H1 (cell line): Measurements from ENCODE around the gene NUAK1. TPM values are rescaled to one million over a fixed set of nuclear protein-coding genes. Genes with fewer than 3 reads are reported as not detected.

Source experiments
- CTCF ChIA-PET: fragments of 300-600 bp; sonication (Branson Sonifier 250); formaldehyde crosslinking; loops from one replicate; lab custom pipeline; 2021; ENCODE audit not compliant: partially characterized antibody; lab: Charles Lee
- POLR2A ChIA-PET: fragments of 300-600 bp; sonication (Branson Sonifier 250); formaldehyde crosslinking; loops from one replicate; lab custom pipeline; 2021; ENCODE audit warnings: inconsistent platforms; ENCODE audit not compliant: partially characterized antibody; lab: Charles Lee
- DNase-seq, 2 experiments: peaks; one replicate each; pipeline versions ENCODE4 v3.0.0 to v3.0.0-alpha.2; 2010 to 2022; ENCODE audit warnings: low spot score in 2 of 2, low read depth in 1 of 2, mixed read lengths in 1 of 2
- FAIRE-seq: peaks from 2 replicates; lab custom pipeline; 2011; peaks lifted over from hg19 to GRCh38; lab: Jason Lieb, UNC
- H2AFZ ChIP-seq: 2 replicates; pipeline ENCODE4 v1.8.1; 2012; ENCODE audit warnings: low read length, inconsistent platforms
- H2AK5ac ChIP-seq: 2 replicates; pipeline ENCODE4 v1.6.1; 2013; ENCODE audit warnings: low read depth, low read length
- H2BK120ac ChIP-seq: replicated peaks from 2 replicates; pipeline ENCODE3; 2013; ENCODE audit warnings: low read depth, low read length, inconsistent platforms
- H2BK12ac ChIP-seq: 2 replicates; pipeline ENCODE4 v1.6.1; 2013; ENCODE audit warnings: low read depth, low read length
- H2BK15ac ChIP-seq: 2 replicates; pipeline ENCODE4 v1.6.1; 2013; ENCODE audit warnings: low read length
- H2BK20ac ChIP-seq: 2 replicates; pipeline ENCODE4 v1.6.1; 2013; ENCODE audit warnings: low read length
- H2BK5ac ChIP-seq: 2 replicates; pipeline ENCODE4 v1.6.1; 2013; ENCODE audit warnings: low read depth, low read length
- H3K14ac ChIP-seq: 2 replicates; pipeline ENCODE4 v1.6.1; 2013; ENCODE audit warnings: inconsistent platforms; ENCODE audit not compliant: insufficient read length
- H3K18ac ChIP-seq: 2 replicates; pipeline ENCODE4 v1.6.1; 2013; ENCODE audit warnings: low read length; ENCODE audit errors: extremely low read depth
- H3K23ac ChIP-seq: 2 replicates; pipeline ENCODE4 v1.6.1; 2013; ENCODE audit warnings: inconsistent platforms; ENCODE audit not compliant: insufficient read length
- H3K23me2 ChIP-seq: 2 replicates; pipeline ENCODE4 v1.6.1; 2013; ENCODE audit warnings: low read depth, low read length
- H3K27ac ChIP-seq: 2 replicates; pipeline ENCODE4 v1.6.1; 2011; ENCODE audit warnings: low read depth, low read length, inconsistent platforms
- H3K27me3 ChIP-seq, 4 experiments: replicated peaks in 1 of 4; 1 replicate in 1 of 4; 2 replicates in 3 of 4; pipeline versions ENCODE4 v1.6.1 to v1.8.1; 2011 to 2013; ENCODE audit warnings: low read length in 3 of 4, mild to moderate bottlenecking in 3 of 4, inconsistent platforms in 2 of 4, mixed read lengths in 2 of 4, moderate library complexity in 1 of 4; ENCODE audit not compliant: control insufficient read depth in 3 of 4, insufficient read depth in 3 of 4; ENCODE audit errors: extremely low read depth in 1 of 4
- H3K36me3 ChIP-seq, 4 experiments: 2 replicates each; pipeline versions ENCODE4 v1.6.1 to v1.8.1; 2011 to 2013; ENCODE audit warnings: mild to moderate bottlenecking in 4 of 4, low read length in 3 of 4, moderate library complexity in 2 of 4, control low read depth in 1 of 4, inconsistent platforms in 1 of 4; ENCODE audit not compliant: insufficient read depth in 4 of 4, control insufficient read depth in 2 of 4
- H3K4ac ChIP-seq: replicated peaks from 2 replicates; pipeline ENCODE3; 2013; ENCODE audit warnings: low read length, low read depth, mixed read lengths, inconsistent platforms; ENCODE audit not compliant: insufficient read length
- H3K4me1 ChIP-seq, 4 experiments: replicated peaks in 1 of 4; 1 replicate in 1 of 4; 2 replicates in 3 of 4; pipeline versions ENCODE4 v1.6.1 to v1.8.1; 2011 to 2013; ENCODE audit warnings: low read length in 3 of 4, inconsistent platforms in 2 of 4, mixed read lengths in 1 of 4; ENCODE audit not compliant: insufficient read depth in 4 of 4, control insufficient read depth in 3 of 4
- H3K4me2 ChIP-seq, 2 experiments: 2 replicates each; pipeline versions ENCODE4 v1.6.1 to v1.8.1; 2011 to 2013; ENCODE audit warnings: low read depth in 2 of 2, low read length in 2 of 2, control low read depth in 1 of 2, inconsistent platforms in 1 of 2, mild to moderate bottlenecking in 1 of 2; ENCODE audit not compliant: insufficient read depth in 1 of 2
- H3K4me3 ChIP-seq, 4 experiments: fragments of 200-600, 300-600 bp in 1 of 4; sonication (generic), shearing (Covaris generic), sonication (Bioruptor Twin) in 1 of 4; 2 replicates each; pipeline versions ENCODE4 v1.5.1 to v1.8.1; 2011 to 2016; ENCODE audit warnings: low read length in 4 of 4, low read depth in 3 of 4, control low read depth in 2 of 4, inconsistent platforms in 2 of 4, mild to moderate bottlenecking in 2 of 4, mixed read lengths in 1 of 4, moderate library complexity in 1 of 4; ENCODE audit not compliant: insufficient read depth in 2 of 4; ENCODE audit errors: extremely low read depth in 1 of 4
- H3K56ac ChIP-seq: replicated peaks from 2 replicates; pipeline ENCODE3; 2013; ENCODE audit warnings: low read depth, mild to moderate bottlenecking, mixed read lengths, low read length, inconsistent platforms; ENCODE audit not compliant: insufficient read length
- H3K79me1 ChIP-seq: 2 replicates; pipeline ENCODE4 v1.6.1; 2013; ENCODE audit warnings: low read depth, low read length, control low read depth
- H3K79me2 ChIP-seq, 2 experiments: 2 replicates each; pipeline versions ENCODE4 v1.6.1 to v1.8.1; 2012 to 2013; ENCODE audit warnings: low read length in 2 of 2, mild to moderate bottlenecking in 2 of 2, inconsistent platforms in 1 of 2; ENCODE audit not compliant: insufficient read depth in 2 of 2, control insufficient read depth in 1 of 2
- H3K9ac ChIP-seq, 4 experiments: replicated peaks in 1 of 4; 1 replicate in 1 of 4; 2 replicates in 3 of 4; pipeline versions ENCODE4 v1.6.1 to v1.8.1; 2011 to 2013; ENCODE audit warnings: low read depth in 3 of 4, low read length in 3 of 4, control low read depth in 2 of 4, mild to moderate bottlenecking in 2 of 4, moderate library complexity in 2 of 4, inconsistent platforms in 1 of 4; ENCODE audit errors: extremely low read depth in 1 of 4
- H3K9me3 ChIP-seq, 2 experiments: 2 replicates each; pipeline versions ENCODE4 v1.6.1 to v1.8.1; 2012 to 2013; ENCODE audit warnings: mild to moderate bottlenecking in 2 of 2, moderate library complexity in 2 of 2, control low read depth in 1 of 2, inconsistent platforms in 1 of 2, low read depth in 1 of 2, low read length in 1 of 2, mixed read lengths in 1 of 2; ENCODE audit not compliant: insufficient read depth in 2 of 2
- H4K20me1 ChIP-seq, 2 experiments: replicated peaks in 1 of 2; 2 replicates each; pipeline versions ENCODE3 to v1.8.1; 2011 to 2013; ENCODE audit warnings: inconsistent platforms in 2 of 2, low read length in 2 of 2, mild to moderate bottlenecking in 1 of 2; ENCODE audit not compliant: insufficient read depth in 2 of 2, control insufficient read depth in 1 of 2
- H4K5ac ChIP-seq: 2 replicates; pipeline ENCODE4 v1.6.1; 2013; ENCODE audit warnings: low read length, low read depth, mixed read lengths, inconsistent platforms; ENCODE audit not compliant: insufficient read length
- H4K8ac ChIP-seq: 2 replicates; pipeline ENCODE4 v1.8.0; 2013; ENCODE audit warnings: mild to moderate bottlenecking, moderate library complexity, low read length, inconsistent platforms; ENCODE audit not compliant: insufficient read depth; ENCODE audit errors: extremely low read depth
- H4K91ac ChIP-seq: replicated peaks from 2 replicates; pipeline ENCODE3; 2013; ENCODE audit warnings: low read length, mixed read lengths, inconsistent platforms; ENCODE audit not compliant: insufficient read length
- BCL11A ChIP-seq, 2 experiments: IDR thresholded peaks; one replicate each; pipeline ENCODE4 v1.6.1; 2011; ENCODE audit warnings: low read depth in 2 of 2, low read length in 2 of 2, mild to moderate bottlenecking in 2 of 2
- CBX5 ChIP-seq: fragments of 300-800, 300-1000 bp; sonication (generic); IDR thresholded peaks from 2 replicates; pipeline ENCODE4 v1.7.1; 2016; ENCODE audit warnings: antibody characterized with exemption, low read length, low read depth
- CEBPB ChIP-seq: IDR thresholded peaks from 2 replicates; pipeline ENCODE4 v1.6.1; 2012; ENCODE audit warnings: low read depth, low read length
- GABPA ChIP-seq: IDR thresholded peaks from 2 replicates; pipeline ENCODE4 v1.6.1; 2011; ENCODE audit warnings: mild to moderate bottlenecking, low read length, moderate library complexity, borderline replicate concordance; ENCODE audit not compliant: insufficient read depth
- POLR2AphosphoS5 ChIP-seq: IDR thresholded peaks from 2 replicates; pipeline ENCODE4 v1.6.1; 2011; ENCODE audit warnings: low read depth, low read length
- RAD21 ChIP-seq, 2 experiments: IDR thresholded peaks in 1 of 2; conservative IDR thresholded peaks in 1 of 2; 2 replicates each; pipeline ENCODE4 v1.6.1; 2011; ENCODE audit warnings: low read depth in 2 of 2, low read length in 2 of 2, improper control_type of control experiment in 1 of 2, inconsistent platforms in 1 of 2, mild to moderate bottlenecking in 1 of 2, moderate library complexity in 1 of 2
- SRF ChIP-seq: IDR thresholded peaks from 2 replicates; pipeline ENCODE4 v1.6.1; 2011; ENCODE audit warnings: mild to moderate bottlenecking, low read depth, low read length, moderate library complexity
- TAF7 ChIP-seq: optimal IDR thresholded peaks from 2 replicates; pipeline ENCODE3; 2011; ENCODE audit warnings: low read depth, mild to moderate bottlenecking, inconsistent platforms, low read length, moderate library complexity, borderline replicate concordance
- TCF12 ChIP-seq: IDR thresholded peaks from 2 replicates; pipeline ENCODE4 v1.6.1; 2011; ENCODE audit warnings: low read depth, mild to moderate bottlenecking, low read length
- WGBS, 2 experiments: shearing (Covaris generic) in 1 of 2; methylation state at CpG; one replicate each; pipeline versions ENCODE4 v1.1.6 to v1.1.7; 2013 to 2015; ENCODE audit warnings: low lambda C conversion rate in 2 of 2, mixed read lengths in 2 of 2, inconsistent platforms in 1 of 2, low coverage in 1 of 2, missing lambda C conversion rate in 1 of 2; ENCODE audit not compliant: insufficient replicate concordance in 2 of 2, insufficient coverage in 1 of 2, insufficient read length in 1 of 2; ENCODE audit errors: extremely low coverage in 1 of 2, missing lambda C conversion rate in 1 of 2; 5-methylcytosine and 5-hydroxymethylcytosine counted together
- polyA plus RNA-seq, 7 experiments: library from polyadenylated mRNA; depleted of rRNA in 3 of 7; stranded (reverse) in 5 of 7; unstranded in 2 of 7; fragments of >200 nt in 5 of 7; fragments of 200-250 nt in 2 of 7; gene quantifications; 1 replicate in 5 of 7; 2 replicates in 1 of 7; 4 replicates in 1 of 7; pipeline versions ENCODE4 v1.2.1 to v1.2.3, GENCODE V29; 2011 to 2013; ENCODE audit warnings: missing spikeins in 2 of 7, mixed read lengths in 2 of 7
- total RNA-seq: library from RNA; stranded (reverse); fragmentation: NEBNext Ultra II Directional; extraction: Animal tissue kit (Norgen Biotek cat#: 25700); gene quantifications from 2 replicates; pipeline ENCODE4 v1.2.1, GENCODE V29; 2021

The NUAK1 gene
- total and polyA plus RNA-seq, 2 of the 8 experiments (the other 6 are each of a cell fraction or from before 2014, with no cell fraction given), result 6.7 to 18.2 TPM

- DNase-seq, result no peak
- Histone ChIP-seq H4K8ac (no peak overlapping the region), H3K4ac (no peak overlapping the region), H4K91ac (no peak overlapping the region), H3K36me3 (peaks cover 0 to 27% (median 15%) of the 10 kb centered on the region in 4 experiments; a peak in 5 of 8 replicates), H3K79me1 (no peaks in the 10 kb centered on the region), H3K27ac (no peak overlapping the region), H3K9me3 (no peaks in the 10 kb centered on the region), H3K79me2 (no peaks in the 10 kb centered on the region), H3K14ac (no peak overlapping the region), H2BK12ac (no peak overlapping the region), H3K4me1 (peaks cover 0 to 7% (median 4%) of the 10 kb centered on the region in 4 experiments; a peak in 3 of 7 replicates), H2AK5ac (no peak overlapping the region), H3K4me3 (no peak overlapping the region), H2BK5ac (no peak overlapping the region), H2BK20ac (no peak overlapping the region), H3K23me2 (no peaks in the 10 kb centered on the region), H4K5ac (no peak overlapping the region), H2BK15ac (no peak overlapping the region), H3K27me3 (no peaks in the 10 kb centered on the region), H2BK120ac (no peak overlapping the region), H3K56ac (no peak overlapping the region), H2AFZ (no peak overlapping the region), H3K23ac (no peak overlapping the region), H3K18ac (no peak overlapping the region), H3K9ac (no peak overlapping the region), H3K4me2 (no peak overlapping the region), H4K20me1 (peaks cover 0 to 2% of the 10 kb centered on the region in 2 experiments)
- ChIA-PET POLR2A (no interaction called here), CTCF (interaction anchor here (0.7 to 1.5 kb wide), 2 partner anchors 11 to 68 kb away, joined by 3 to 4 read pairs; no protein-coding TSS in a partner anchor)
- no peak for TF ChIP-seq BCL11A (IDR thresholded peaks at IDR 0.05; ENCODE audit: low read depth in 2 of 2, low read length in 2 of 2)
- TF ChIP-seq CBX5, result no peak
- no peak for TF ChIP-seq CEBPB
- no peak for TF ChIP-seq SRF
- no peak for TF ChIP-seq RAD21 (IDR thresholded peaks at IDR 0.05 in 1 of 2, conservative IDR thresholded peaks at IDR 0.05 in 1 of 2; ENCODE audit: low read depth in 2 of 2, low read length in 2 of 2)
- TF ChIP-seq TCF12, result no peak
- no peak for TF ChIP-seq TAF7
- no peak for TF ChIP-seq GABPA
- TF ChIP-seq POLR2AphosphoS5, result no peak
- no peak for FAIRE-seq
- WGBS, 2 experiments, result 87% methylated on average over 3 of the region's 3 CpGs; no CpG with 5 or more reads in 1 of the 2 experiments
These were observed 70.5 kb downstream of the NUAK1 start for GRCh38 chr12:106068296-106068695.
